ENCODE measurements around the gene MAML2.
"Not testable (repeated sequence)": the region's sequence is repeated elsewhere in the genome, so short reads cannot be mapped to it uniquely, and the experiment has no call there.

The MAML2 gene

DNA sequence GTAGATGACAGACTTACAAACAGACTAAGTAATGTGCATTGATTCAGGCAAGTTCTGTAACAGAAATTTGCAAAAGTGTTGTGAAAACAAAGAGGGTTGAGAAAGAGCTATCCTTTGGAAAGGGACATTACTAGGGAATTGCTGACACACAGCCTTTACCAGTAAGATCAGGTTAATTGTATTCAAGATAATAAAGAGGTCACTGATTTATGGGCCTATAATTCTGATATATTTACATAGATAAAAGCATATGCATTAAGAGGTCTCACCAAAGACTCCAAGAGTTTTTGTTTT, 138.7 kb downstream of the MAML2 start:
- DNase-seq, result no peak

- DNase-seq, result no peak
Observed at GRCh38 chr11:96203567-96204365, 139.2 kb downstream of the MAML2 start.

DNA sequence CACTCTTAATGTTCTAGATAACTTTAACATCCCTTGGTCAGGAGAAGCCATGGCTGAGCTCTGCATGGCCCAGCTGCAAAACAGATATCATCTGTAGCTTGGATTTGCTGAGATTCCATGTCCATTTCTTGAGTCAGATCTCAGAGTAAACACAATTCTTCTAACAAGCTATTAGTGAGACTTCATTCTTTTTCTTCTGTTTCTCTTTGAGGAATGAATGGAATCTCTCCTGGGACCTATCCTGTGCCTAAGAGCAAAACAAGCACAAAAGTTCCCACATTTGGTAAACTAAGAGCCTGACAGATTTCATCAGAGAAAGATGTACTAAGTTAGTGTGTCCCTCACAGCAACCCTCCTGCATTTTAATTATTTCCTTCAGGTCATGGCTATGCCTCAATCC, 142.8 kb downstream of the MAML2 start:
- DNase-seq, result no peak

DNA sequence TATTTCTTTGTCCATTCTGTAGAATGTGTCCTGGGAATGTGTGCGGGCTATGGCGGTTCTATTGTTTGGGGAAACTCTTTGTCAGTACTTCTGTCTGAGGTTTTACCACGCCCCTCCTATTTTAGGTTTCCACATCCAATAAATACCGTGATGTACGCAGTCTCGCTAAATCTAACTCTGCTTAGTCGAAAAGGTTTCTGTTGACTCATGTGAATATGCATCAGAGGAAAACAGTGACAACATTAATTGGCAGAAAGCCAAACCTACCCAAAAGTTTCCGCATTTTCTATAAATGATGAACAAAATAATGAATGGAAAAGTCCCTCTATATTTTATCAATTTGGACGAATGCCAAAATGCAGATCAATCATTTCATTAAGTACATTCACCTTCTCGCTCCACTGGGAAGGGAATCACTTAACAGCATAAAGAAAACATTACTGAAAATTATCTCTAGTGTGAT, 143.4 kb downstream of the MAML2 start:
- DNase-seq, result no peak

DNA sequence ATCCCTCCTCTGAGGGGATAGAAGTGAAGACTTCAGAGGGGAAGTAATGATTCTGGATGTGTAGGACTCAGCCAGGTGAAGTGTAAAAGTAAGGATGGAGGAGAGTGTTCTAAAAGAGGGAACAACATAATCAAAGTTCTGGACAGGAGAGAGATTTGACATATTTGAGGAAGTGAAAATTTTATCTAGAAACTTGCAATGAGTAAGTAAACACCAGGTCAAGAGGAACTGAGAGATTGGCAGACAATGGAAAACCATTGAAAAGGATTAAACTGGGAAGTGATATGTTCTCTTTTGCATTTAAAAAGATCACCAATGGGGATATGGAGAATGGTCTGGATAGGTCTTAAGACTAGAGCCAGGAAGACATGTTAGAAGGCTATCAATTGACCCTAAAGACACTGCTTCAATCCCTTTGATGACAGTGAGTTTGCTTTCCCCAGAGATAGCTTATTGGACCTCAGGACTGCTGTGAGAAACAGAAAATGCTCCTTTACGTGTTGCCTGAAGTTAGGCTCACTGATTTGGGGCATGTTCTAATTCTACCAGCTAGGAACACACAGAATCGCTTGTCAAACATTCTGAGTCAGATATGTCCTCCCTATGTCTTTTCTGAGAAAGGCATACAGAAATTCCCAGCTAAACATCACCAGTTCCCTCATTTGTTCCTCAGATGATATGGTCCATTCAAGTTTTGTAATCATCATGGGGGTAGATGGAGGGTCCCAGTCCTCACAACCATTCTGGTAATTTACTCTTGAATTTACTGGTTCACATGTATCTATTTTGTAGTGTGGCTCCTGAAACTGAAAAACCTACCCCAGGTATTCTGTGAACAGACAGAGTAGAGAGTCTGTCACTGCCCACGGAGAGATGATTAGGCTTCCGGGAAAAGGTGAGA, 144.9 kb downstream of the MAML2 start:
- no peak for DNase-seq

DNA sequence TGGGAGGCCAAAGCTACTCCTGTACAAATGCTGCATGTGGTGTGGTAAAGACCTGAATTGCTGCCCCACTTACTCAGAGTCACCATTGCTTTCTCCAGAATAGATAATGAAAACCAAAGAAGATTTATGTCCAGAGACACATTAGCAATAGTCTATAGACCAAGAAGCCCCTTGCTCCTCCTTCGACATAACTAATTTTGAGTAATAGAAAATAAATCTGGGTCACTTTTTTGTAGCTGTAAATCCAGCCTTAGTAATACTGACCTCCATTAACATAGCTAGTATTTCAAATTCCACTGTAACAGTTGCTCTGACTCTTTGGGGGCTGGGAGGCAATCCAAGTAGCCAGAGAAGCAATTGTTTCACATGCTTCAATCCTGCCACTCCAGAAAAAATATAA, 145.9 kb downstream of the MAML2 start:
- no peak for DNase-seq

DNA sequence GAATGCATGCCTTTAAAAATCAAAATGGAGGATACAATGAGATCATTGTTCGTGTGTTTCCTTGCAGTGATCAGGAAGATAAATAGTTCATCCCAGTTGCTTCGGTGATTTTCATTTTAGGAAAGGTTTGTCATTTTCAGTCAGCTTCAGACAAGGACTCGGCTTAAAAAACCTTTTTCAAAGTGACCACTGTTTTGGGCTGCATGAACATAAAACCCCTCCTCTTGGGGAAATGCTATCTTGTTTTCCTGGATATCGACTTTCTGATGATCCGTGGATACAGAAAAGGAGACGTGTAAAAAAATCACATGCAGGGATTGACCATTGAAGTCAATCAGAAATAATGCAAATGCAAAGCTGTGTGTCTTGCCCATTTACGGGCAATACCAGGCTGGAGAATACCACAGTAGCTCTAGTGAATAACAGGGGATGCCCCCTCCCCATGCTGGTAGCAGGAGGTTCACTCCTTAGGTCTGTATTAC, 146.8 kb downstream of the MAML2 start:
- no peak for DNase-seq

DNA sequence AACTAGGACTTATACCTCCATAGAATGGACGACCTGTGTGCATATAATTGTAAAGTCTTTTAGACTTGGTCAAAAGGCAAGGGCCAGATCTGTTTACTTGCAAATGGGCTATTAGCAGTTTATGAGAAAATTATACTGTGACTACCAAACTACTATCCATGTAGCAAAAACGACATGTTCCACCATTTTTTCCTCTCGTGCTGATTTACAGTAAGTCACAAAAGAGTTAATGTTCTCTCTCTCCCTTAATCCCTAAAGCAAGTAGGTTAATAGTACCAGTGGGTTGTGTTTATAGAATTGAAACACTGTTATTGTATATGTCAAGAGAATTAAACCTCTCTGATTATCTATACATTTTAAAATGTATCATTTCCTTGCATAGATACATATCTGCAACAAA, 147.3 kb downstream of the MAML2 start:
- DNase-seq, result no peak

GRCh38 chr11:96194581-96195374, 148.2 kb downstream of the MAML2 start:
- no peak for DNase-seq

- DNase-seq, result no peak
Observed at GRCh38 chr11:96193745-96194443, 149.1 kb downstream of the MAML2 start.

DNA sequence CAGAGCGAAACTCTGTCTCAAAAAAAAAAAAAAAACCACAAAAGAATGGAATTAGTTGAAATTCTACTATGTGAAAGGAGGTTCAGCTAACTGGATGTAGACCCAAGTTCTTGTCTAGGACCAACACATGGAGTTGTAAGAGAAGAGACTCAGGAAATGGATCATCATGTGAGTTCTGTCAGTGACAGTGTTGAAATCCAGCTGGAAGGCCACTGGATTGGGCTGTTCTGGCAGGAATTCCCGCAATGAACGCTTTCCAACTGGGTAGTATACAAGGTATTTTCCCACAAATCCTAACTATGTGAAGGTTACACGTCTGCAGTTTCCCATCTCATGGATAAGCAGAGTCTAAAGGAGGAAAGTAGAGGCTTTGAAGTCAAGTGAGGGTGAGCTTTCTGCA, 151.2 kb downstream of the MAML2 start:
- no peak for DNase-seq

DNA sequence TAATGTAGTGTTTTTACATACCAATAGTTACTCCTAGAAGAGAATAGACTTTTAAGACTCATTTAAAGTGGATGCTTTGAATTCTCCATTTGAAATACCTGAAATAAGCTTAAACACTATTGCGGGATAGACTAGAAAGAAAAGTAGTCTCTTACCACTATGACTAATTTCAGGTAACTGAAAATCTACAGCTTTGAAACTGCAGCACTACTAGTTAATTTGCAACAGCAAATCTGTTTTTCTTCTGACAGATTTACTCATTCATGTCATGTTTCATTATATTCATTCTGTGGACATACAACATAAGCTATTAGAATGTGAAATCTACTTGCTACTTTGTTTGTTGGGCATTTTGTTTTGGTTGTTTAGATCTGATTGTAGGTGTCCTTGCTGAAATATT, 153.6 kb downstream of the MAML2 start:
- DNase-seq, result no peak

DNA sequence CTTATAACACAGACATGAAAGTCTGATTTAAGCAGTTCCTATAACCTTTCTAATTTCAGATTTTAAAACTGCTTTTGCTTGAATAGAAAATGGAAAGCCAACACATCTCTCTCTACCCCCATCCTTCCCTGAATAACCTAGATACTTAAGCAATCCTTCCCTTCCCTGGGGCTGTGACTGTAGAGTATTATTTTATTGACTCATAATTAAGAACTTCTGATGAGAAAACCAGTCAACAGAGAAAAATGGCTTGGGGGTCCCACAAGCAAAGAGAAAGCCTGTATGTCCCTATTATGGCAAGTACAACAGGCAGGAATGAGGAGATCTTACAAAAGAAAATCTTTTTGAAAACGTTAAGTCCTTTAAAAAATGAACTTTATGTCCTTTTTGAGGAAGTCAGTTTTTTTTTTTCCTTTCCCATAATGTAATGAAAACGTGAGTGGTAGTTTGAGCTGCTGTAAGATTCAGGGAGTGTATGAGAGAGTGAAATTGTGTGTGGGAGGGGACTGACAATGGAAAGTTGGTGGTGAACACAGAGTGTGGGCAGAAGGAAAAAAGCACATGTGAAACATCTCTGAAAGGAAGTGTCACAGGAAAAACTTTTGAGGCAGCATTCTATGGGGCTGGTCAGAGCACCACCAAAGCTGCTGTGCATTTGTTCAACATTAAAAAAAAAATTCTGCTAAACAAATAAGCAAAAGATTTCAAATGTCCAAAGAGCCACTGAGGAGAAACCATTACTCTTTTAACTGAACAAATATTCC, 154.6 kb downstream of the MAML2 start:
- DNase-seq, result no peak

DNA sequence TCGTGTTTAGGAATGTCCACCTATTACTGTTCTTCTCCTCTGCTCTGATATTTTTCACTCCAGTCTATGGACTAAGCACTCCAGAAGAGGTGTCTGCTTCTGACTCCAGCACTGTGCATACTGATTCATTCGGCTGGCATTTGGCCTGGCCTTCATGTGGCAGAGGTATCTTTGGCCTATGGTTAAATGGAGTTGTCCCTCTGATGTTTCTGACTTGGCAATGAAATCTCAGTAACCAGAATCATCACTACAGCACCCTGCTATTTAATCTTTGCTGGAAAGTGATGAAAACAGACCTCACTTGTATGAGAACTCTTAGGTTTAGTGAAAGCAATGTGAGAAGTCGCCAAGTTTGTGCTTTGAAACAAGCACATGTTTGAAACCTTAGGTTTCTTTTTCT, 155.2 kb downstream of the MAML2 start:
- DNase-seq, result no peak

- DNase-seq, result no peak
Observed at GRCh38 chr11:96186806-96187205, 156.2 kb downstream of the MAML2 start.

GRCh38 chr11:96185220-96185768, 157.7 kb downstream of the MAML2 start:
- no peak for DNase-seq

DNA sequence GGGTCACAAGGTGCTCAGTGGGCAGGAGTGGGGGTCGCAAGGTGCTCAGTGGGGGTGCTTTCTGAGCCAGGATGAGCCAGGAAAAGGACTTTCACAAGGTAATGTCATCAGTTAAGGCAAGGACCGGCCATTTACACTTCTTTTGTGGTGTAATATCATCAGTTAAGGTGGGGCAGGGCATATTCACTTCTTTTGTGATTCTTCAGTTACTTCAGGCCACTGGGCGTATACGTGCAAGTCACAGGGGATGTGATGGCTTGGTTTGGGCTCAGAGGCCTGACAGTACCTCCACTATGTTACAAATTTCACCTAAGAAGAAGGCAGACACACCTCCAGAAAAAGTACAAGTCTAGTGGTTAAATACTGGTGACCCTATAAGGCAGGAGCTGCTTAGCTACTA, 162.1 kb downstream of the MAML2 start:
- DNase-seq, result not testable (repeated sequence)

- DNase-seq, result no peak
Observed at GRCh38 chr11:96180341-96180740, 162.7 kb downstream of the MAML2 start.

- no peak for DNase-seq
Observed at GRCh38 chr11:96179905-96180304, 163.1 kb downstream of the MAML2 start.

GRCh38 chr11:96178887-96179279, 164.1 kb downstream of the MAML2 start:
- DNase-seq, result no peak

Measured in right forelimb (tissue), 1 donor.